GM18867 (cell line): ENCODE results near the gene STPG3.

Experiments
- ATAC-seq: cut with Tn5 transposase; IDR thresholded peaks from one replicate; pipeline ENCODE4 v1.9.1; 2021; ENCODE audit warnings: mild to moderate bottlenecking, moderate library complexity; ENCODE audit not compliant: unreplicated experiment

Gene STPG3

GRCh38 chr9:137278061-137278701, 27.1 kb downstream of the STPG3 start:
- no peak for ATAC-seq

GRCh38 chr9:137278721-137279711, 27.9 kb downstream of the STPG3 start:
- no peak for ATAC-seq

- ATAC-seq = no peak
These were observed 28.8 kb downstream of the STPG3 start for GRCh38 chr9:137279741-137280473.

GRCh38 chr9:137280474-137281344, 29.6 kb downstream of the STPG3 start:
- no peak for ATAC-seq

- no peak for ATAC-seq
These were observed 30.4 kb downstream of the STPG3 start for GRCh38 chr9:137281345-137282116.

GRCh38 chr9:137286975-137287383, 35.9 kb downstream of the STPG3 start:
- no peak for ATAC-seq

- no peak for ATAC-seq
These were observed 42.0 kb downstream of the STPG3 start for GRCh38 chr9:137293094-137293481.

GRCh38 chr9:137293482-137294090, 42.5 kb downstream of the STPG3 start:
- no peak for ATAC-seq

GRCh38 chr9:137294091-137294680, 43.1 kb downstream of the STPG3 start:
- no peak for ATAC-seq

- no peak for ATAC-seq
These were observed 43.7 kb downstream of the STPG3 start for GRCh38 chr9:137294681-137295237.

- no peak for ATAC-seq
These were observed 44.2 kb downstream of the STPG3 start for GRCh38 chr9:137295238-137295811.

- ATAC-seq = no peak
These were observed 45.0 kb downstream of the STPG3 start for GRCh38 chr9:137295849-137296669.

- ATAC-seq = no peak
These were observed 45.9 kb downstream of the STPG3 start for GRCh38 chr9:137296670-137297664.

- ATAC-seq = no peak
These were observed 46.9 kb downstream of the STPG3 start for GRCh38 chr9:137297966-137298365.

- ATAC-seq = no peak
These were observed 47.5 kb downstream of the STPG3 start for GRCh38 chr9:137298401-137299202.
